Pancreas (tissue), 10 donors: ENCODE data around the gene KIF4A. TPM values are rescaled to one million over a fixed set of nuclear protein-coding genes. Genes with fewer than 3 reads are reported as not detected.

Experiments
- ATAC-seq, 4 donors: fragments of 200-7000 bp; cut with Tn5 transposase; one replicate each; pipeline versions ENCODE4 v1.8.0 to v1.9.1; 2020; ENCODE audit warnings: mild to moderate bottlenecking in 4 of 4, moderate library complexity in 4 of 4
- DNase-seq, 6 donors: peaks; one replicate each; pipeline ENCODE4 v3.0.0-alpha.2; 2020
- FAIRE-seq: peaks from 2 replicates; lab custom pipeline; 2012; peaks lifted over from hg19 to GRCh38; lab: Jason Lieb, UNC
- H3K27ac ChIP-seq, 4 donors: fragments of 200-600 bp; sonication (generic); 1 replicate in 3 of 4; 2 replicates in 1 of 4; pipeline versions ENCODE4 v1.5.0 to v1.8.0; 2020
- H3K27me3 ChIP-seq, 4 donors: fragments of 200-600 bp; one replicate each; pipeline ENCODE4 v1.8.0; 2021
- H3K36me3 ChIP-seq, 3 donors: fragments of 200-600 bp; sonication (generic) in 1 of 3; one replicate each; pipeline versions ENCODE4 v1.5.0 to v1.8.0; 2020 to 2021
- H3K4me1 ChIP-seq, 3 donors: fragments of 200-600 bp; one replicate each; pipeline ENCODE4 v1.8.0; 2021
- H3K4me3 ChIP-seq, 4 donors: fragments of 200-600 bp; sonication (generic) in 2 of 4; one replicate each; pipeline versions ENCODE4 v1.5.0 to v1.8.0; 2020 to 2021
- H3K9me3 ChIP-seq, 4 donors: fragments of 200-600 bp; one replicate each; pipeline ENCODE4 v1.8.0; 2021
- WGBS, 2 donors: extraction: QIAGEN DNeasy Blood & Tissue Kit; methylation state at CpG; one replicate each; pipeline ENCODE4 v1.1.7; 2013; 5-methylcytosine and 5-hydroxymethylcytosine counted together
- intact Hi-C, 3 donors: fragments of 100-400 bp; cut with DNase I; formaldehyde crosslinking; loops; one replicate each; pipeline versions ENCODE4 v1.11.1 to v1.14.2; 2022
- polyA plus RNA-seq, 2 donors: library from polyadenylated mRNA; stranded (reverse); fragments of 200-250 nt; gene quantifications; one replicate each; pipeline ENCODE4 v1.2.3, GENCODE V29; 2013
- total RNA-seq, 6 donors: library from RNA; stranded (reverse); fragmentation: NEBNext Ultra II Directional in 4 of 6; extraction: Animal tissue kit (Norgen Biotek cat#: 25700) in 4 of 6; gene quantifications; one replicate each; pipeline versions ENCODE4 v1.2.1 to v1.2.4, GENCODE V29; 2021 to 2023
- TF ChIP-seq, protein P1 (sequence below), 4 donors: fragments of 200-600 bp; sonication (generic) in 3 of 4; IDR thresholded peaks; one replicate each; pipeline versions ENCODE4 v1.5.0 to v1.8.0; 2021; ENCODE audit warnings: antibody characterized with exemption in 4 of 4
- donor health status: healthy with polysubstance abuse.
- donor health status: DM: no; HTN: no; CAD: no; lungs with moderate emphysema.
- donor health status: DM: no; HTN: no; CAD: no.
- donor health status: control.
- donor health status: control.
- donor health status: Bipolar disorder and iron deficiency.
- donor health status: DM: yes; HTN: yes; CAD: no.
- donor health status: DM: no; HTN: no; CAD: no.
- donor health status: DM: no; HTN: no; CAD: no.
- donor health status: DM: yes; HTN: yes; CAD: no.

Gene KIF4A
- total and polyA plus RNA-seq, 8 donors = 0.04 to 0.72 (median 0.12) TPM; not detected in 1

DNA sequence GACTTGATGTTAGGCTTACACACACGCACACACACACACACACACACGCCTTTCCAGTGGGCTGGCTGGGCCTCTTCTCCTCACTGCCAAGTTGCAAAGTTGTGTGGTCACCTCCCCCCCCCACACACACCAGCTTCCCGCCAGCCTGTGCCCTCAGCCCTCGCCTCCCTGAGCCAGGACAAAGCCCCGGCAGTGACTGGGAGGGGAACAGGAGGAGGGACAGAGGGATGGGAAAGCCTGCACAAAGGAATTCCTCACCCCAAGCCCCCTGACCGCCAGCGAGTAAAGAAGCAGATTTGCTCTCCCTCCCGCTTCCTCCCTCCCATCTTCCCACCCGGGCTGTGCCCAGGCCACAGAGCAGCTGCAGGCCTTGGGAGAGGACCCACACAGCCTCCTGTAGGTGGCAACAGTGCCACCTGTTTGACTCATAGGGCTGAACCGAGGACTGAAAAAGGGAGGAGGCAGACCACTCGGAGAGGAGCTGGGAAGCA lies 133.0 kb downstream of the KIF4A start, which contains the start of gene GDPD2:
Gene GDPD2 (plus strand): TSS at position 464 of the 491 bp plus-strand sequence. CDS start 1,671 bp downstream, outside the sequence.
- TF ChIP-seq, protein P1, sequence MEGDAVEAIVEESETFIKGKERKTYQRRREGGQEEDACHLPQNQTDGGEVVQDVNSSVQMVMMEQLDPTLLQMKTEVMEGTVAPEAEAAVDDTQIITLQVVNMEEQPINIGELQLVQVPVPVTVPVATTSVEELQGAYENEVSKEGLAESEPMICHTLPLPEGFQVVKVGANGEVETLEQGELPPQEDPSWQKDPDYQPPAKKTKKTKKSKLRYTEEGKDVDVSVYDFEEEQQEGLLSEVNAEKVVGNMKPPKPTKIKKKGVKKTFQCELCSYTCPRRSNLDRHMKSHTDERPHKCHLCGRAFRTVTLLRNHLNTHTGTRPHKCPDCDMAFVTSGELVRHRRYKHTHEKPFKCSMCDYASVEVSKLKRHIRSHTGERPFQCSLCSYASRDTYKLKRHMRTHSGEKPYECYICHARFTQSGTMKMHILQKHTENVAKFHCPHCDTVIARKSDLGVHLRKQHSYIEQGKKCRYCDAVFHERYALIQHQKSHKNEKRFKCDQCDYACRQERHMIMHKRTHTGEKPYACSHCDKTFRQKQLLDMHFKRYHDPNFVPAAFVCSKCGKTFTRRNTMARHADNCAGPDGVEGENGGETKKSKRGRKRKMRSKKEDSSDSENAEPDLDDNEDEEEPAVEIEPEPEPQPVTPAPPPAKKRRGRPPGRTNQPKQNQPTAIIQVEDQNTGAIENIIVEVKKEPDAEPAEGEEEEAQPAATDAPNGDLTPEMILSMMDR (IDR thresholded peaks at IDR 0.05) = peak in 1 of 4 donors; percentile 19
- Histone ChIP-seq H3K36me3 (no peaks in the 10 kb centered on the region), H3K27me3 (peaks cover 0 to 13% (median 0%) of the 10 kb centered on the region in 4 donors), H3K27ac (no peak within 1 kb of the TSS), H3K4me1 (no peaks in the 10 kb centered on the region), H3K9me3 (no peaks in the 10 kb centered on the region), H3K4me3 (no peak within 1 kb of the TSS)
- intact Hi-C loops = loop anchor here in 1 of 3 donors (10.0 kb wide), 1 partner anchor 242 kb away; no protein-coding TSS in a partner anchor
- 27 to 34% methylated on average over 11 of the region's 11 CpGs for WGBS, 2 donors
- ATAC-seq (peak; percentile 77 to 96 (median 90)), DNase-seq (peak in 4 of 6 donors; percentile 8 to 63 (median 55)), FAIRE-seq (no peak)

DNA sequence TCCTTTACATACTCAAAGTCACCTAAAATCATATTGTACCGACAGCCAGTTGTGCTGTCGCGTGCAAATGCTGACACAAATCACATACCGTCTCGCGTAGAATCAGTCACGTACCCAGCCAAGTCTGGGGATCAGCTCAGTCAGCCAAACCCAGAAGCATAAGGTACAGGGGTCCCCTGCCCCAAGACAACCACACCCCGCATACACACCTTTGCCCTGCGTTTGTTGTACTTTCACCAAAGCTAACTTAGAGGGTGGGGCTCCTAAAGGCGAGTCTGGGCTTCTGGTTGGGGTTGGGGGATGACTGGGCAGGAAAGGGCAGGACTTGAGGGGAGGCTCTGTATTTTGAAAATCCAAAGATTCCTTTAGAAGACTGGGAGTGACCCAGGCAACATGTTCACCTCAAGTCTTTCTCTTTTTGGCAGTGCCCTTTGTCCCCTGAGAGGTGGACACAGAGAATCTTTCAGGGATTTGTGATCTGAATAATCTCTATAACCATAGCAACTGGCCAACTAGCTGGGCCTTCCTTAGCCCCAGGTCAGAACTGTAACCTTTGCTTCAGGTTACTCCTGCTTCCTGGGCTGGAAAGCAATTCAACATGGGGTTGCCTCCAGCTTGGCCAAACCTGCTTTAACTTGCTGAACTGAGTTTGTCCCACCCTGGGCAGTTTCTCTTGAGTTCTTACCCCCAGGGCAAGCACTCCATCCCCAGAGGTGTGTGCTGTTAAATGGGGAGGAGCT lies 134.2 kb downstream of the KIF4A start:
- TF ChIP-seq, protein P1 (IDR thresholded peaks at IDR 0.05) = no peak
- Histone ChIP-seq H3K9me3 (no peaks in the 10 kb centered on the region), H3K4me1 (no peaks in the 10 kb centered on the region), H3K4me3 (no peak overlapping the region), H3K27ac (no peak overlapping the region), H3K36me3 (no peaks in the 10 kb centered on the region), H3K27me3 (peaks cover 0 to 16% (median 0%) of the 10 kb centered on the region in 4 donors)
- intact Hi-C loops = loop anchor here in 1 of 3 donors (10.0 kb wide), 1 partner anchor 241 kb away; no protein-coding TSS in a partner anchor
- FAIRE-seq (no peak), DNase-seq (no peak), ATAC-seq (no peak)
- 74 to 87% methylated on average over 10 of the region's 10 CpGs for WGBS, 2 donors

DNA sequence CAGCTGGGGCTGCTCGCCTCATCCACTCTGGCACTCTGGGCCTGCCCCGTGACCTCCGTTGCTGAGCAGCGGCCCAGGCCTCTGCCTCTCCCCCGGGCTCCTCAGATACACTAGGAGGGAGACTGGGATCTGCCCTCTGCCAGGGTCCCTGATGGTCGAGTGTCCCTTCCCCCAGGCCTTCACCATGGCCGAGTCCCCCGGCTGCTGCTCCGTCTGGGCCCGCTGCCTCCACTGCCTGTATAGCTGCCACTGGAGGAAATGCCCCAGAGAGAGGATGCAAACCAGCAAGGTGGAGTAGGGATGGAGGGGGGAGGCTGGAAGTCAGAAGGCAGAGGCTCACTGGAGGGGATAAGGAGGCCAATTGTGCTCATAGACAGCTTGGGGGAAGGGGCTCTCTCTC lies 134.9 kb downstream of the KIF4A start:
- intact Hi-C loops = loop anchor here in 1 of 3 donors (10.0 kb wide), 1 partner anchor 240 kb away; no protein-coding TSS in a partner anchor
- DNase-seq (peak in 1 of 6 donors; percentile 48), ATAC-seq (no peak), FAIRE-seq (no peak)
- no peaks in the 10 kb centered on the region for H3K4me1 ChIP-seq
- 81 to 89% methylated on average over 10 of the region's 10 CpGs for WGBS, 2 donors
- no peaks in the 10 kb centered on the region for H3K36me3 ChIP-seq
- TF ChIP-seq, protein P1 (IDR thresholded peaks at IDR 0.05) = no peak
- no peaks in the 10 kb centered on the region for H3K9me3 ChIP-seq
- no peak overlapping the region for H3K27ac ChIP-seq
- H3K4me3 ChIP-seq = no peak overlapping the region
- H3K27me3 ChIP-seq = peaks cover 0 to 16% (median 0%) of the 10 kb centered on the region in 4 donors

DNA sequence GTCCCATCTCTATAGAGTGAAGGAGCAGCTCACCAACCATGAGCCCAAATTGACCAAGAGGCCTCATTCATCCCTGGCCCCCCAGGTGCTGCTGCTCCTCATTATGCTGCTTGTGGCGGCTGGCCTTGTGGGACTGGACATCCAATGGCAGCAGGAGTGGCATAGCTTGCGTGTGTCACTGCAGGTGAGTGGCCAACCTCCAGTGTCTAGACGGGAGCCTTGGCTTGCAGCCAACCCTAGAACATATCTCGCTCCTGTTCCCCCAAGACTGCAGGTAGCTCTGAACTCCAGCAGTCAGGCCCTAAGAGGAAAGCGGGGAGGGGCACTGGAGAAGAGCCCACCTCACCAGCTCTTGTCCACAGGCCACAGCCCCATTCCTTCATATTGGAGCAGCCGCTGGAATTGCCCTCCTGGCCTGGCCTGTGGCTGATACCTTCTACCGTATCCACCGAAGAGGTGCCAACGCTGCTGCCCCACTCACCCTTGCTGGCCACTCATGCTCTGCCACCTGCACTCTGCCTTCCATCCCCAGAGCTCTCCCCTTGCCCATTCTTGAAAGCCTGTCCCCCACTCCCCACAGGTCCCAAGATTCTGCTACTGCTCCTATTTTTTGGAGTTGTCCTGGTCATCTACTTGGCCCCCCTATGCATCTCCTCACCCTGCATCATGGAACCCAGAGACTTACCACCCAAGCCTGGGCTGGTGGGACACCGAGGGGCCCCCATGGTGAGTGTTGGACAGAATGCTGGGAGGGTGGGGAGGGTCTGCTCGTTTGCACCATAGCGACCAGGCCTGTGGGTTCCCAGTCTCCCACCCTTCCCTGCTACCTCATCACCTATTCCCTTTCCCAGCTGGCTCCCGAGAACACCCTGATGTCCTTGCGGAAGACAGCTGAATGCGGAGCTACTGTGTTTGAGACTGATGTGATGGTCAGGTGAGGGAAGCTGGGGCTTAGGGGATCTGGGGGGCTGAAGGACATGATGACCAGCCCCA lies 136.7 kb downstream of the KIF4A start:
- FAIRE-seq (no peak), ATAC-seq (no peak), DNase-seq (no peak)
- intact Hi-C loops = loop anchor here in 1 of 3 donors (10.0 kb wide), 1 partner anchor 238 kb away; no protein-coding TSS in a partner anchor
- Histone ChIP-seq H3K4me3 (no peak overlapping the region), H3K27ac (no peak overlapping the region), H3K27me3 (peaks cover 0 to 11% (median 0%) of the 10 kb centered on the region in 4 donors), H3K36me3 (no peaks in the 10 kb centered on the region), H3K4me1 (no peaks in the 10 kb centered on the region), H3K9me3 (no peaks in the 10 kb centered on the region)
- TF ChIP-seq, protein P1 (IDR thresholded peaks at IDR 0.05) = no peak
- WGBS, 2 donors = 74 to 80% methylated on average over 15 of the region's 15 CpGs
